MM.1S (cell line): ENCODE data around the gene DGKG.

Source experiments
- EZH2 ChIP-seq: fragments of 300-600 bp; sonication (generic); optimal IDR thresholded peaks from 2 replicates; pipeline ENCODE3; 2017; ENCODE audit warnings: low read depth, mild to moderate bottlenecking, antibody characterized with exemption, low read length, mixed read lengths
- EZH2phosphoT487 ChIP-seq: fragments of 300-600 bp; sonication (generic); IDR thresholded peaks from 2 replicates; pipeline ENCODE4 v1.6.1; 2018; ENCODE audit warnings: antibody characterized with exemption, low read length
- TF ChIP-seq, protein P1 (sequence below): fragments of 300-600 bp; sonication (generic); IDR thresholded peaks from 2 replicates; pipeline ENCODE4 v1.5.1; 2016; ENCODE audit warnings: antibody characterized with exemption, low read length, mixed read lengths

DNA sequence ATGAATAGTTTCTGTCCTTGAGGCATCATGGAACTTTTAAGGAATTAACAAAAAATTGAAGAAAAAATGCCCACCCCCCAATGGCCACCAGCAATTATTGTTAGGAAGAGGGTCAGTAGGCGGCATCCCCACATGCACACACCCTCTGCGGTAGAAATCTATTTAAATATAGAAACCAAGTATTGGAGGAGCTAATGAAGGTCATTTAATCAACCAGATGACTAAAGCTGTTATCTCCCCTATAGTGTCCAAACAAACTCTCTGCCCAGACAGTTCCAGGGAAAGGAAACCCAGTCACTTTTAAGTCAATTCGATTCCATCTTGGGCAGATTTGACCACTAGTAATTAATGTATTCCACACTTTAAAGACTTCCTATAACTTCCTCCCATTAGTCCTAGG lies 47.1 kb downstream of the DGKG start:
- TF ChIP-seq, protein P1, sequence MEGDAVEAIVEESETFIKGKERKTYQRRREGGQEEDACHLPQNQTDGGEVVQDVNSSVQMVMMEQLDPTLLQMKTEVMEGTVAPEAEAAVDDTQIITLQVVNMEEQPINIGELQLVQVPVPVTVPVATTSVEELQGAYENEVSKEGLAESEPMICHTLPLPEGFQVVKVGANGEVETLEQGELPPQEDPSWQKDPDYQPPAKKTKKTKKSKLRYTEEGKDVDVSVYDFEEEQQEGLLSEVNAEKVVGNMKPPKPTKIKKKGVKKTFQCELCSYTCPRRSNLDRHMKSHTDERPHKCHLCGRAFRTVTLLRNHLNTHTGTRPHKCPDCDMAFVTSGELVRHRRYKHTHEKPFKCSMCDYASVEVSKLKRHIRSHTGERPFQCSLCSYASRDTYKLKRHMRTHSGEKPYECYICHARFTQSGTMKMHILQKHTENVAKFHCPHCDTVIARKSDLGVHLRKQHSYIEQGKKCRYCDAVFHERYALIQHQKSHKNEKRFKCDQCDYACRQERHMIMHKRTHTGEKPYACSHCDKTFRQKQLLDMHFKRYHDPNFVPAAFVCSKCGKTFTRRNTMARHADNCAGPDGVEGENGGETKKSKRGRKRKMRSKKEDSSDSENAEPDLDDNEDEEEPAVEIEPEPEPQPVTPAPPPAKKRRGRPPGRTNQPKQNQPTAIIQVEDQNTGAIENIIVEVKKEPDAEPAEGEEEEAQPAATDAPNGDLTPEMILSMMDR, result no peak
- TF ChIP-seq EZH2phosphoT487 (no peak), EZH2 (no peak)
